HG02759 (cell line): Measurements from ENCODE around the gene PINK1.

Experiments used
- ATAC-seq: cut with Tn5 transposase; IDR thresholded peaks from one replicate; pipeline ENCODE4 v1.9.1; 2021; ENCODE audit warnings: mild to moderate bottlenecking, moderate library complexity; ENCODE audit not compliant: unreplicated experiment

Gene PINK1

DNA sequence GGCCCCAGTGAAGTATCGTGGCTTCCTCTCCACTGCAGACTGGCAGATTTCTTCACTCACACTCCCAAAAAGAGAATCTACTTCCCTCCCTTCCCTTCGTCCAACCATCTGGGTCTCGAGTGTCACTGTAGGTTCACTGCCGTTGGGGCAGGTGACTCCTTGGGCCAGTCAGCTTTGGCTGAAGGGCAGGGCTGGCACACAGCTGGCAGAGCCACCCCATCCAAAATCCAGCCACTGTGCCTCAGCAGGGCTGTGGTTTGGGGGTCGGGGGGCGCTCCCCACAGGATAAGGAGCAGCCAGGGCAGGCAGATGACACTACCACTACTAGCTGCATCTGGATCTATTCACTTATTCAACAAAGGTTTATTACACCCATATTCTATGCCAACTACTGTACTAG lies 9.8 kb downstream of the PINK1 start:
- no peak for ATAC-seq

- no peak for ATAC-seq
These were observed 11.2 kb downstream of the PINK1 start for GRCh38 chr1:20644416-20644815.

DNA sequence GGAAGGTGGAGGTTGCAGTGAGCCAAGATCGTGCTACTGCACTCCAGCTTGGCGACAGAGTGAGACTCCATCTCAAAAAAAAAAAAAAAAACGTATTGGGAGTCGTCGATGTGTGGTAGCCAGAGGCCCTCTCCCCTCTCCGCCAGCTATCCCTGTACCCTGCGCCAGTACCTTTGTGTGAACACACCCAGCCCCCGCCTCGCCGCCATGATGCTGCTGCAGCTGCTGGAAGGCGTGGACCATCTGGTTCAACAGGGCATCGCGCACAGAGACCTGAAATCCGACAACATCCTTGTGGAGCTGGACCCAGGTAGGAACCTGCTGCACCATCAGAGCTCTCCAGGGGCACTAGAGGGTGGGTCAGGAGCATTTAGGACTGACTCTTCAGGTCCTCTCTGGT lies 12.2 kb downstream of the PINK1 start:
- no peak for ATAC-seq

- ATAC-seq, result no peak
These were observed 15.2 kb downstream of the PINK1 start for GRCh38 chr1:20648438-20648837.

DNA sequence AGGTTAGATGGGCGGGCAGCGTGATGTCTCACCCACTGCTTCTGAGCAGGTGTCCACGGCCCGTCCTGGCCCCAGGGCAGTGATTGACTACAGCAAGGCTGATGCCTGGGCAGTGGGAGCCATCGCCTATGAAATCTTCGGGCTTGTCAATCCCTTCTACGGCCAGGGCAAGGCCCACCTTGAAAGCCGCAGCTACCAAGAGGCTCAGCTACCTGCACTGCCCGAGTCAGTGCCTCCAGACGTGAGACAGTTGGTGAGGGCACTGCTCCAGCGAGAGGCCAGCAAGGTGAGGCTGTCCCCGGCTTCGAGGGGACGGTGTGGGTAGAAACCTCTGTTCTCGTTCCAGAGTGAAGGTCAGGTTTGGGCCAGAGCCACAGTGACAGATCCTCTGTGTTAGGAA lies 15.7 kb downstream of the PINK1 start:
- no peak for ATAC-seq

GRCh38 chr1:20652300-20652699 lies 19.0 kb downstream of the PINK1 start:
- ATAC-seq, result no peak

DNA sequence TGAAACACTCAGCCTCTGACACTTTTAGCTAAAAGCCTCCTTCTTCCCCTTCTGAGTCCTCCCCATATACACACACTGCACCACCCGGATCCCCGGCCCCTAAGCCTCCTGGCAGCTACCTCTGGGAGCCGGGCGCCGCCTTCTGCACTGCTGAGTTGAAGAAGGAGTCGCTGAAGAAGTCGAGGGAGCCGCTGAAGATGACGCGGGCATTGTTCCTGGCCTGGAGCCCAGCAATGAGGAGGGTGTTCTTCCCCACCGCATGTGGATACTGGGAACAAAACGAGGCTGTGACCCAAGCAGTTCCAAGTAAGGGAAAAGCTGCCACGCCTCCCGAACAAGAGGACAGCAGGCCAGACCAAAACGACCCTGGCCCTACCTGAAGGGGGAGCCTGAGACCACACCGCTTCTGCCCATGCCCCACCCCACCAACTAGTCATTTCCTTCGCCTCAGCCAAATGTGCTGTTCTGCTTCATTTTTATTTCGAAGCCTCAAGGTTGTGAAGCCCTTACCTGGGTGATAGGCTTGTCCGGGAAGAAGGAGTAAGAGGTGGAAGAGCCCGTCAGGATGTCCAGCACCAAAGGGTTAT lies 20.9 kb downstream of the PINK1 start:
- no peak for ATAC-seq

GRCh38 chr1:20657024-20657423 lies 23.8 kb downstream of the PINK1 start:
- ATAC-seq, result no peak

DNA sequence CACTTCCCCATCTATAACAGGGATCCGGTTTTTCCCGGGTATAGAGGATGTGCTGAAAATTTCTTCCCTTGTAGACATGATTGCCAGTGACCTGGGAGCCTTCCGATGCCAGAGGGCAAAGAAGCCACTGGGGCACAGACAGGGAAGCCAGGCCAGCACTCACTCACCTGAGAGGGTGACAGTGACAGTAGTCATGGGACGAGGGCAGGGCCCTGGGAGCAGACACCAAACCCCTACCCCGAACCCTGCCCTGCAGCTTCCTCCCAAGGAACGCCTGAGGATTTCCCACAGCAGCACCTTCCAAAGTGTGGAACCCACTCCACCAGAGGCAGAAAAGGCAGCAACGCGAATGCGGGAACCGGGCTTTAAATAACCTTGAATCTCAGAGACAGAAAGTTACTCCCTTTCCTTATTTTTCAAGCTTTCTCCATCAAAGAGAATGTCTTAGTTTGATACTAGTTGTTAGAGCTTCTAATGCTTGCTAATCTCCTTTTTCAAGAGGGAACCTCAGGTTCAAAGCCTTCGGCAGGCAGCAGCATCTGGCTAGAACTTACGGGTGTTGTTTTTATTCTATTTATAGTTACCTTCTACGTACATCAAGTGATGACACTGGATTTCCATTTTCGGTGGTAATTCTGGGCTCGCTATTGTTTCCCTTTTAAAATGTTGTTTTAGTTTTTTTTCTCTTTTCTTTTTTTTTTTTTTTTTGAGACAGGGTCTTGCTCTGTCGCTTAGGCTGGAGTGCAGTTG lies 25.1 kb downstream of the PINK1 start:
- no peak for ATAC-seq

- ATAC-seq, result no peak
These were observed 27.1 kb downstream of the PINK1 start for GRCh38 chr1:20660363-20660762.

- no peak for ATAC-seq
These were observed 27.6 kb downstream of the PINK1 start for GRCh38 chr1:20660847-20661206.

- ATAC-seq, result peak; percentile 94
These were observed 28.2 kb downstream of the PINK1 start, which contains the start of gene DDOST for GRCh38 chr1:20661207-20662109. Gene DDOST, minus strand, starts transcription at chr1:20661369. Its CDS starts 19 bp downstream, at chr1:20661350.

DNA sequence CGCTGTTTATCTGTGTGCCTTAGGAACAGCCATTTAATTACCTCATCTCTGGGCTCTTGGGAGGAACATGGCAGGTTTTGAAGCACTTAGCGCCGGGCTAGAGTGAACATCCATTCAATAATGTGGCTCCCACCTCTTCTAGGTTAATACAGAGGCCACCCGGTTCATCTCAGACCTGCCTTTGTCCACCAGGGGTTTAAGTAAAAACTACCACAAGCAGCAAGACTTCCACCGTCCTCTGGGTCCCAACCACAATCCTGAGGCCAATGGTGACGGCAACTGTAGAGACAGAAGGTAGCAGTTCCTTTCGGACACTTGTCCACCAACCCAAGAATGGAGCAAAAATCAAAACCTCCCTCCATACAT lies 28.8 kb downstream of the PINK1 start:
- ATAC-seq, result no peak

- no peak for ATAC-seq
These were observed 30.1 kb downstream of the PINK1 start for GRCh38 chr1:20663365-20663764.

- no peak for ATAC-seq
These were observed 30.9 kb downstream of the PINK1 start for GRCh38 chr1:20663969-20664715.

GRCh38 chr1:20665726-20666125 lies 32.5 kb downstream of the PINK1 start:
- no peak for ATAC-seq

DNA sequence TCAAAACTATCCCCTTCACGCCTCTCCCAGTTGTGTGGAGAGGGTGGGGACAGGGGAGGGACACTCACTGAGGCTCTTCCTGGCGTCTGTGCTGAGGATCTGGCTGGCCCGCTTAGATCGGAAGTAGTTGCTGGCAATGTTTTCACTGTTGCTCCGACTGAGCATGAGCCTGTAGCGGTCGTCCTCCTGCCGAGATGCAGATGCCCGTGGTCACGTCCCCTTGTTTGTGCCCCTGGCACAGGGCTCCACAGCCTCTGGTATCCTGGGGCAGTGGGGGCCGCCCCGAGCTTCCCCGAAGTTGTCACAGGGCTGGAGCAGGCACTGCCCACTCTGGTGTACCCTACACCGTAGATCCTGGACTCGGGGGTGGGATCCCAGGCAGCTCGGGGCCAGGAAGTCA lies 32.9 kb downstream of the PINK1 start:
- ATAC-seq, result no peak

- ATAC-seq, result no peak
These were observed 33.5 kb downstream of the PINK1 start for GRCh38 chr1:20666804-20667203.

- ATAC-seq, result no peak
These were observed 35.3 kb downstream of the PINK1 start for GRCh38 chr1:20668581-20668980.

DNA sequence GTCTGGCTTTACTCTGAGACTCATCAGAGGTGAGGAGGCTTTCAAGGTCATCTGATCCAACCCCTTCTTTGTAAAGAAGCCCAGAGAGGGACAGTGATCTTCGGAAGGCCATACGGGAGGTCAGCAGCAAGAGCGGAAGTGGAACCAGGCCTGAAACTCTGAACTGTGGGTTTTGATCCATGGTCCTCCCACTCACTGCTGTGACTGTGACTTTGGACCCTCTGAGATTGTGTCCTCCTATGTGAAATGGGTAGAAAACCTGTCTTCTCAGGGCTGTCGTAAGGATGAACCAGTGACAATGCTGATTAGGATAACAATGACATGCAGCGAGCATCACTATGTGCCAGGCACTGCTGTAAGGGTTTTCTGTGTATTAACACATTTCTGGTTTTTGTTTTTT lies 37.7 kb downstream of the PINK1 start:
- ATAC-seq, result no peak

DNA sequence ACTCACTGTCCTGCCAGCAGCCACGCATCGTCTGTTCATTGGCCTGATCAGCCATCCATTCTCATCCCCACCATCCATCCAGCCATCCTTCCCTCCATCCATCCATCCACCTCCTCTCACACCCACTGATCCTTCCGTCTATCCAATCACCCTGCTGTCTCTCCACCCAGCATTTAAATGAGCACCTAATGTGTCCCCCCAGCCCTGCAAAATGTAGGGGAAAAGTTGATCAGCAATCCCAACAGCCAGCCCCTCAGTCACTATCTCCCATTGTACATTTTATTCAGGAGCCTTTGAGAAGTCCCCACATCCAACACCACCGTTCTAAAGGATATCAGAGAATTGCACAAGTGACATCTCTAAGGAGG lies 39.0 kb downstream of the PINK1 start:
- no peak for ATAC-seq
